NCI-H82 (cell line): ENCODE measurements around the gene UBTD2.

ENCODE experiments used
- DNase-seq: peaks from one replicate; lab custom pipeline; 2025; lab: John Stamatoyannopoulos, UW

The UBTD2 gene

DNA sequence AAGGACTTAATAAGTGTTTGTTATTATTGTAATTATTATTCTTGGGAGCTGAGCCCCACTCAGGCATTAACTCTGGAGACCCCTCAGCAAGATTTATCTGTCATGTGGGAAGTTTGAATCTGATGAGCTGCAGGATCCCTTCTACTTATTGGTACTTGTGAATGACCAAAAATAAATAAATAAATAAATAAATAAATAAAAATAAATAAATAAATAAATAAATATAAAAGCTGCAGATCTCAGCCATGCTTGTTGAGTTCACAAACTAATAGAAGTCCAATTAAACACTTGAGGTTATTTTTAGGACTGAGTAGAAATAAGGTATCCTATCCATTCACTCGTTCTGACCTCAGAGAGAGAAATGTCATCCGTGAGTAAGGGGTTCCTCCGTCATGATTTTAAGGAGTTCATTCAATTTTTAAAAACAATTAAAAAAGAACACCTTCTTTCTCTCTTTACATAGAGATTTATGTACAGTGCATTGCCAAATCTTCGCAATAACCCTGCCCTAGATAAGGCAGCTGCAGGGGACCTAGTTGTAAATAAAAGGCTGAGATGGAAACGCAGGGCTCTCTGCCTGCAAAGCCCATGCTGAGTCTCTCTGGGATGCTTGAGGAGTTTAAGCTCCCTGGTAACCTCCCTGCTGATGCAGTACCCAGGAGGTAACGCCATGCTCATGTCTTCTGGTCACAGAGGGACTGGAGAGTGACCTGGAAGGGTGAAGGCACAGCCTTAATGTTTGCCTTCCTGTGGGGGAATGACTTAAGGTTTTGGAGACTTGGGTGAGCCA is 88.4 kb downstream of the UBTD2 start:
- DNase-seq: no peak

DNA sequence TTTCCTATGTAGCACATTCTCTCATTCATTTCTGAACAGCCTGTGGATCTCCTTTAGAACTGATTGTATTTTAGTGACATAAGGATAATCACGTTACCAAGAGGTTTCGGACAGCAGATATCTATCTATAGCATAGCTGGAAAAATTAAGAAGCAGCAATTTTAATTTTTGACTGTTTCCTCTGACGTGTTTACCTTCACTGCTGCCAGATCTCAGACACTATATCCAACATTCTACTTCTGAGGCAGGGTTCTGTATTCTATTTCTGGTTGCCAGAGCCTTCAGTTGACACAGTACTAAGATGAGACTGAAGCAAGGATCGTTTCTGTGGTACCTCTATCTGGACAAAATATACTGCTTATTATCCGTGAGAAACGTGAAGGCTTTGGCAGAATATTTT is 89.7 kb downstream of the UBTD2 start, which contains the start of gene EFCAB9:
EFCAB9 (plus strand) TSS at position 301 of the 400 bp plus-strand sequence; CDS start at position 302, 1 bp downstream.
- DNase-seq: no peak

DNA sequence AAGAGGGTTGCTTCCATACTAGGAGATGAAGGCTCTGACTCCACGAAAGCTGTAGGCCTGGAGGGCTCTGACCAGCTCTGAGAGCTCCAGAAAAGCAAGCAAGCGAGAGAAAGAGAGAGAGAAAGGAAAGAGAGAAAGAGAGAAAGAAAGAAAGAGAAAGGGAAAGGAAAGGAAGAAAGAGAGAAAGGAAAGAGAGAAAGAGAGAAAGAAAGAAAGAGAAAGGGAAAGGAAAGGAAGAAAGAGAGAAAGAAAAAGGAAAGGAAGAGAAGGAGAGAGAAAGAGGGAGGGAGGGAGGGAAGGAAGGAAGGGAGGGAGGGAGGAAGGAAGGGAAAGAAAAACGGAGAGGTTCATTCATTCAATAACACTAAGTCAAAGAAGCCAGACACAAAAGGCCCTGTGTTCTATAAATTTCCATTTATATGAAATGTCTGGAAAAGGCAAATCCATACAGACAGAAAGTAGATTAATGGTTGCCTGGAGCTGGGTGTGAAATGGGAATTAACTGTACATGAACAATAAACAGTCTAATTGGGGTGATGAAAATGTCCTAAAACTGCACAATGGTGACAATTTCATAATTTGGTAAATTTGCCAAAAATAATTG is 93.8 kb downstream of the UBTD2 start:
- DNase-seq: no peak

GRCh38 chr5:172188893-172189692 is 94.5 kb downstream of the UBTD2 start:
- no peak for DNase-seq

DNA sequence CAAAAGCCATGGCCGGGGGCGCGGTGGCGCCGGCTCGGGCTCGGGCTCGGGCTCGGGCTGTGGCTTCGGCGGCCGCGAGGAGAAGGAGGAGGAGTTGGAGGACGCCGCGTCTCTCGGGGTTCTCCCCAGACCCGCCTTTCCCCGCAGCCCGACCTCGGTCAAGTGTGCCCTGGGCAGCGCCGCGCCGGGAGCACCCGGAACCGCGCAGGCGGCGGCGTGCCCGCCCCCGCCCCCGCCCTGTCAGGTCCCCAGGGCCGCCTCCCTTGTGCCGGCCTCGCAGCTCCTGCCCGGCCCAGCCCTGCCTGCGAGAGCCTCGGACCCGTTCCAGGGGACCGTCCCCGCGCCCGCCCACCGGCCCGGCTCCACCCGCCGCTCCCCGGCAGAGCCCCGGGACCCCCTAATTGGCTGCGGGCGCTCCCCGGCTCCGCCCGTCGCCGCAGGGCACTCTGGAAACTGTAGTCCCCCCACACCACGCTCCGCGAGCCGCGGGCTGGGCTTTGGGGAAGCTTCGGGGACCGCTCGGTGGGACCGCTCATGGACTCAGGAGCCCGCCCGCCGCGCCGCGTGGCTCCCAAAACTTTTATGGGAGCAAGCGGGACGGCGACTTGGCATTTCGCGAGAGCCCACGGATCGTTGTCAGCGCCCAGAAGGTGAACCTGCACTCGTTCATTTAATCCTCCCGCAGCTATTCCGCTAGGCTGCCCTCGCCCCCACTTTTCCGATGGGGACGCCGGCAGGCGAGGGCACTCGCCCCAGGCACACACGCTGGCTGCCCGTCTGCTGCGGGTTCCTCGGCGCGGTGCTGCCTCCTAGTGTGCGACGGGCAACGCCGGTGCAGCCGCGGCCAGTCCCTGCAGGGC is 95.3 kb downstream of the UBTD2 start, which contains the start of gene STK10:
STK10 (minus strand) TSS at position 192 of the 860 bp plus-strand sequence; CDS start at position 10, 182 bp downstream.
- peak; percentile 88 for DNase-seq

- peak; percentile 43 for DNase-seq
These were observed 96.2 kb downstream of the UBTD2 start for GRCh38 chr5:172187118-172188032.

- no peak for DNase-seq
These were observed 97.4 kb downstream of the UBTD2 start for GRCh38 chr5:172186114-172186695.

DNA sequence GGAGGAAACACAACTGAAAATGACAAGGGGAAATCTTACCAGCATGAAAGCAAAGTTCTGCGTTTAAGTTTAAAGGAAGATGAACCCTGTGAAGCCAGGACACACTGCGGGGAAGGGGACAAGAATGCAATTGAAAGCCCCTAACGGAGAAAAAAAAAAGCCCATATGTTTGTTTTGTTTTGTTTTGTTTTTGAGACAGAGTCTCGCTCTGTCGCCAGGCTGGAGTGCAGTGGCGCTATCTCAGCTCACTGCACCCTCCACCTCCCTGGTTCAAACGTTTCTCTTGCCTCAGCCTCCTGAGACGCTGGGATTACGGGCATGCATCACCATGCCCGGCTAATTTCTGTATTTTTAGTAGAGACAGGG is 98.5 kb downstream of the UBTD2 start:
- no peak for DNase-seq

DNA sequence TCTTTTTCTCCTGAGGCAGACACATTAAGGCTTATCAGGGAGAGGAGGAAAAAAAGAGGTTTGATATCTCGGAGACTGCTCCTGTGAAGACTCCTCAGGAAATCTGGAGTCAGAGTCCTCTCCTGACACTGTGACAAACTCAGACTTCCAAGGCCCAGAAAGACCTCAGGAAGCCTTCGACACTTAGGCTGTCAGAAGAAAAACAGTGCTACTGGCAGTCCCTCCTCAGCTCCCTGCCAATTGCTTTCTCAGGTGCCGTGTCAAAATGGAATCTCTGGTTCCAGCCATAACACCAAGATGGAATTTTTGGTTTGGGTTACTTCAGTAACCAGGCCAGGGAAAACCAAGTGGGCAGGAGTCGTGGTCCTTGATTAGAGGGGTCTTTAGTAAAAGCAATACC is 99.7 kb downstream of the UBTD2 start:
- DNase-seq: no peak

DNA sequence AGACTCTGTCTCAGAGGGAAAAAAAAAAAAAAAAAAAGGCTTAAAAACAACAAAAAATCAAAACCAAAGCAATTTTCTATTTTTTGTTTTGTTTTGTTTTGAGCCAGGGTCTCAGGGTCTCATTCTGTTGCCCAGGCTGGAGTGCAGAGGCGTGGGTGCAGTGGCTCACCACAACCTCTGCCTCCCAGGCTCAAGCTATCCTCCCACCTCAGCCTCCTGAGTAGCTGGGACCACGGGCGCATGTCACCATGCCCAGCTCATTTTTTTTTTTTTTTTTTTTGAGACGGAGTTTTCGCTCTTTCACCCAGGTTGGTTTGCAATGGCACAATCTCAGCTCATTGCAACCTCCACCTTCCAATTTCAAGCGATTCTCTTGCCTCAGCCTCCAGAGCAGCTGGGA is 101.3 kb downstream of the UBTD2 start:
- no peak for DNase-seq

GRCh38 chr5:172180936-172181335 is 102.6 kb downstream of the UBTD2 start:
- DNase-seq: no peak

GRCh38 chr5:172178991-172179989 is 104.3 kb downstream of the UBTD2 start:
- DNase-seq: no peak

GRCh38 chr5:172178301-172178987 is 105.1 kb downstream of the UBTD2 start:
- no peak for DNase-seq

- no peak for DNase-seq
These were observed 106.4 kb downstream of the UBTD2 start for GRCh38 chr5:172177176-172177575.

GRCh38 chr5:172175263-172175719 is 108.3 kb downstream of the UBTD2 start:
- DNase-seq: no peak

DNA sequence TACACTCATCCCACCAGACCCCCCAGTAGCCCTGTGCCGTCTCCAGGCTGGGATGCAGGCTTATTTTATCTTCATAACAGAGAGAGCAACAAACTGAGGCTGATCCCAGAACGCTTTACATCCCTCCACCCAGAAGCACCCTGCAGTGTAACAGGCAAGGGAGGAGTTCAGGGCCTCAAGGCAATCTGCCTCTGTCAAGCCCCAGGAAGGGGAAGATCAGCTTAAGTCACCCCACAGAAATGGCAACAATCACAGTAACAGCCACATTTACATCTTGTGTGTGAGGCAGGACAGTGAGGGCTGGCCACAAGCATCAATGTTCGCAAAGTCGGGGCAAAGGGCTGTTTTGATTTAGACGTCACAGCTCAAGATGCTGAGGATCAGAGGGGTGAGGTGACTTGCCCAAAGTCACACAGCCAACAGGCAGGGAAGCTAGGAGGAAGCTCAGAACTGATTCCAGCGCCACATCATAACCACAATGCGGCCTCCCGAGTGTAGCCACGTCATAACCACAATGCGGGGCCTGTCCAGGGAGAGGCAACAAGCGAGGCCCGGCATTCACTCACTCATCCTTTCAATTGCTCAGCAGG is 109.9 kb downstream of the UBTD2 start:
- no peak for DNase-seq

GRCh38 chr5:172172912-172173563 is 110.5 kb downstream of the UBTD2 start:
- DNase-seq: no peak
